GM13977 (cell line): ENCODE data around the gene NAP1L5.

Source experiments
- DNase-seq: peaks from one replicate; pipeline ENCODE4 v3.0.0; 2012; ENCODE audit warnings: low spot score
- in situ Hi-C: fragments of 300-500 bp; cut with MboI; formaldehyde crosslinking; loops from one replicate; pipeline ENCODE4 v1.12.0; 2022; ENCODE audit warnings: low sequenced_read_pairs, low pct_unique_long_range_greater_than_20kb, mixed read lengths, inconsistent platforms; ENCODE audit not compliant: unreplicated experiment
- TF ChIP-seq, protein P1 (sequence below): IDR thresholded peaks from 2 replicates; pipeline ENCODE4 v1.5.1; 2012; ENCODE audit warnings: mild to moderate bottlenecking, control low read depth; ENCODE audit not compliant: insufficient read depth; ENCODE audit errors: extremely low read depth, missing control alignments

Gene NAP1L5

DNA sequence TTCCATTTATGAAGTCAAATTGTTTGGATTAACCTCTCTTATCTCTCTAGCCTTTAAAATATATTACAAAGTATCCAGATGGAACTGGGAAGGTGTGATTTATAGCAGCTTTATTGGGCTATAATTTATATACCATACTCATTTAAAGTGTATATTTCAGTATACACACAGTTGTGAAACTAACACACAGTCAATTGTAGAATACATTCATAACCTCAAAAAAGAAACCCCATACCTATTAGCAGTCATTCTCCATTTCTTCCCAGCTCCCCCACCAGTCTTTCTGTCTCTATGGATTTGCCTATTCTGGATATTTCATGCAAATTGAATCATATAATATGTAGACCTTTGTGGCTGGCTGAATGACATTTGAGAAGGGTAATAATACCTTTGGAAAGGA lies 7.6 kb upstream of the NAP1L5 start:
- no peak for DNase-seq
- TF ChIP-seq, protein P1, sequence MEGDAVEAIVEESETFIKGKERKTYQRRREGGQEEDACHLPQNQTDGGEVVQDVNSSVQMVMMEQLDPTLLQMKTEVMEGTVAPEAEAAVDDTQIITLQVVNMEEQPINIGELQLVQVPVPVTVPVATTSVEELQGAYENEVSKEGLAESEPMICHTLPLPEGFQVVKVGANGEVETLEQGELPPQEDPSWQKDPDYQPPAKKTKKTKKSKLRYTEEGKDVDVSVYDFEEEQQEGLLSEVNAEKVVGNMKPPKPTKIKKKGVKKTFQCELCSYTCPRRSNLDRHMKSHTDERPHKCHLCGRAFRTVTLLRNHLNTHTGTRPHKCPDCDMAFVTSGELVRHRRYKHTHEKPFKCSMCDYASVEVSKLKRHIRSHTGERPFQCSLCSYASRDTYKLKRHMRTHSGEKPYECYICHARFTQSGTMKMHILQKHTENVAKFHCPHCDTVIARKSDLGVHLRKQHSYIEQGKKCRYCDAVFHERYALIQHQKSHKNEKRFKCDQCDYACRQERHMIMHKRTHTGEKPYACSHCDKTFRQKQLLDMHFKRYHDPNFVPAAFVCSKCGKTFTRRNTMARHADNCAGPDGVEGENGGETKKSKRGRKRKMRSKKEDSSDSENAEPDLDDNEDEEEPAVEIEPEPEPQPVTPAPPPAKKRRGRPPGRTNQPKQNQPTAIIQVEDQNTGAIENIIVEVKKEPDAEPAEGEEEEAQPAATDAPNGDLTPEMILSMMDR, result no peak
- in situ Hi-C loops, result no loop called here

DNA sequence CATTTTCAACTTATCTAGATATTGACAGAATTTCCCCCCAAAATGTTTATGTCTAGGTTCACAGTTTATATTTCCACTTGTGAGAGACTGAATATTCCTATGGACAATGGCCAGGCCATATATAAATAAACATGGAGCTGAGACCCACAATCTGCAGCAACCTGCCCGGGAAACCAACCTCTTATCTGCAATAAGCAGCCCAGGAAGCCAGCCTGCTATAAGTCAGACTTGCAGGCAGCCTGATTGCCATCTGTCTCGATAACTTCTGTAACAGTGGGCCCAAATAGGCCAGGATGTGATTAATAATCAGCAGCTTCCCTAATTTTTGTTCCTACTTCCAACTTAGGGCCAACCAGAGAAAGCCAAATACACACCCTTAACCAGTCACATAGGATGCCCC lies 5.2 kb upstream of the NAP1L5 start:
- TF ChIP-seq, protein P1, result no peak
- no peak for DNase-seq
- in situ Hi-C loops, result no loop called here

DNA sequence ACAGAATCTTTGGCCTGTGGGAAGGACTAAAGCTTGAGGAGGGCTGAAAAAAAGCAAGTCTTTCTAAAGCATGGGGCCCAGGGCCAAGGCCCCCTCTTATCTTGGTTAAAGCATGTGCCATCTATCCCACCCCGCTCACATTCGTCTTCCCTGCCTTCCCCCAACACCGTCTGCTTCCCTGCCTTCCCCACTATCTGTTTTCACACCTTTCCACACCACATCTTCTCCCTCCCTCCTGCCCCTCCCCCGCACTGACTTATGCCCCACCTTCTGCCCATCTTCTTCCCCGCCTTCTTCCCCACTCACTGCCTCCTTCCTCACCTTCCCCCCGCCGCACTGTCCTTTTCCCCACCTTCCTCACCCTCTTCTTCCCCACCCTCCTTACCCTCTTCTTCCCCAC lies 890 bp upstream of the NAP1L5 start:
- TF ChIP-seq, protein P1, result no peak
- in situ Hi-C loops, result no loop called here
- DNase-seq, result peak; percentile 6

DNA sequence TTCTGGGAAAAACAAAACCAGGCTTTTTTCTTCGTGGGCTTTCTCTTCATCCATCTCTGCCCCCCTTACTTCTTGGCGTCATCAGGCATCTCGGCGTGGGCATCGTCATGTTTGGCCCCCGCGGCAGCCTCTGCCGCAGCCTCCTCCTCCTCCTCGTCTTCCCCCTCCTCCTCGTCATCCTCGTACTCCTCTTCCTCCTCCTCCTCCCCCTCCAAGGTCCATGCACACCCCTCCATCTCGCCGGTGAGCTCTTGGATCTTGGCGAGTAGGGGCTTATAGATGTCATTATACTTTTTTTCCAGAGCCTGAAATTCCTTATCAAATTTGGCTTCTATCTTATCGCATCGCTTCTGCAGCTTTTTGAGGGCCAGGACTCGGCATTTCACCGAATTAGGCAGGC lies 488 bp downstream of the NAP1L5 start:
- TF ChIP-seq, protein P1, result no peak
- DNase-seq, result no peak
- in situ Hi-C loops, result no loop called here

DNA sequence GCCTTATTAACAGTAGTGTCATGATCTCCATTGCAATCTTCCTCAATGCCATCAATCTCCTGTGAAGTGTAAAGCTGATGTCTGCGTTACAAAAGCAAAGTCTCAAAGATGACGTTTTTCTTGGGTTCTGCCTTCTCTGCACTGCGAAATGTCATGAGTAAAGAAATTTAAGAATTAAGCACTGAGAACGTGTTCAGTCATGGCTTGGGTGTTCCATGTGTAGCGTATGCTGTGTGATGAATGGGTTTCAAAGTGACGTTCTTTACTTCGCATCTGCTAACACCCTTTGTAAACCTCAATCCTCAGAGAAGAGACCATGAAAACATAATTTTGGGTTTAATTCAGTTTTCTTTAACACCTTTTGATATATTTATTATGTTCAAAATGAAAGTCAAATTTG lies 999 bp downstream of the NAP1L5 start:
- in situ Hi-C loops, result no loop called here

DNA sequence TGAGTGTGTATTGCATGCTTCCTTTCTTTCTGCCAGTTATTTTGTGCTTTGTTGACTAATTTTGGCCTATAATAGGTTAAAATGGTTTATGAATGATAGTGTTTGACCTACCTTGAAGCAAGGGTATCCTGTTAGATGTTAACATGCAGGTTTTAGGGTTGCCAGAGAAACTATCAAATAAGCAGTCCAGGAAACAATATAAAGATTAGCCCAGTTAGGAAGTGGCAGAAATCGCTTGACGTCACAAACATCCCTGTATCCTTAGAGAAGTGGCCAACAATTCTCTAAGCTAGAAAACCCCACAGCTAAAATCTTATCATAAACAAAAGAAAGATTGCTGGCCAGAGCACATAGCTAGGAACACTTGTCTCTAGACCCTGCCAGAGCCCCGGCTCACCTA lies 3.8 kb downstream of the NAP1L5 start:
- TF ChIP-seq, protein P1, result no peak
- DNase-seq, result no peak
- in situ Hi-C loops, result no loop called here

More for the DNA sequence above, 999 bp downstream of the NAP1L5 start:
- no peak for DNase-seq
- TF ChIP-seq, protein P1, result no peak

DNA sequence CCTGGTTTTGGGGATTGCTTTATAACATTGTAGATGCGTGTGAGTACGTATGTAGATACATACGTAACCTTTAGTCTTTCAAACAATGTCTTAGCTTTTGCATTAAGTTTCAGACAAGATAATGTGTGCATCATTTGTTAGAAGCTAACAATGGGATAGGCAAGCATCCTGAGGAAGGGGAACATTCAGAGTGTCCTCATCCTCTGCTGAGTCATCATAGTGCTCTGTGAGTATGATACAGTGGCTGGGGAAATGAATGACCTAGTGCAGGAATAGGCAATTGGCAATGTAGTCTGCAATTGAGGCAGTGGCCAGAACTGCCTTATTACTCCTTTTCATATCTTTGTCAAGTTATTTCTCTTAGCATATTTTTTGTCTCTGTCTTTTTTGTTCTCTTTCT lies 7.3 kb downstream of the NAP1L5 start:
- in situ Hi-C loops, result no loop called here
- TF ChIP-seq, protein P1, result no peak
- no peak for DNase-seq
